Stimulated activated CD4-positive, alpha-beta T cell treated with anti-CD3 and anti-CD28 coated beads, TNF-alpha, amount 100 ng/mL, for 1 hour (primary cell): ENCODE data around the gene SLC35E3.

Experiments
- DNase-seq, 3 donors: peaks; one replicate each; pipeline ENCODE4 v3.0.0-alpha.2; 2020; ENCODE audit warnings: low read depth in 3 of 3, low spot score in 1 of 3

Gene SLC35E3

GRCh38 chr12:68745904-68746571 is at the start of gene SLC35E3:
TSS of gene SLC35E3 (plus strand) at chr12:68746176. CDS start at chr12:68746378, 202 bp downstream.
- peak; percentile 71 to 77 (median 74) for DNase-seq

- DNase-seq = no peak
Measured at GRCh38 chr12:68699486-68699885, 46.5 kb upstream of the SLC35E3 start.

- DNase-seq = no peak
Measured at GRCh38 chr12:68727776-68728175, 18.2 kb upstream of the SLC35E3 start.

- DNase-seq = no peak
Measured at GRCh38 chr12:68733661-68734071, 12.3 kb upstream of the SLC35E3 start.

GRCh38 chr12:68739891-68740290 is 6.1 kb upstream of the SLC35E3 start:
- DNase-seq = no peak

- DNase-seq = no peak
Measured at GRCh38 chr12:68743356-68743755, 2.6 kb upstream of the SLC35E3 start.

- no peak for DNase-seq
Measured at GRCh38 chr12:68745376-68745903, 536 bp upstream of the SLC35E3 start.

- peak in 1 of 3 donors; percentile 10 for DNase-seq
Measured at GRCh38 chr12:68746572-68747180, 700 bp downstream of the SLC35E3 start.

- DNase-seq = no peak
Measured at GRCh38 chr12:68749443-68749842, 3.5 kb downstream of the SLC35E3 start.

GRCh38 chr12:68749861-68750260 is 3.9 kb downstream of the SLC35E3 start:
- DNase-seq = no peak

GRCh38 chr12:68750506-68750905 is 4.5 kb downstream of the SLC35E3 start:
- no peak for DNase-seq

- DNase-seq = no peak
Measured at GRCh38 chr12:68755536-68756243, 9.7 kb downstream of the SLC35E3 start.

- no peak for DNase-seq
Measured at GRCh38 chr12:68759852-68760251, 13.9 kb downstream of the SLC35E3 start.

GRCh38 chr12:68760806-68761441 is 14.9 kb downstream of the SLC35E3 start:
- DNase-seq = no peak

- no peak for DNase-seq
Measured at GRCh38 chr12:68761442-68761812, 15.5 kb downstream of the SLC35E3 start.

- DNase-seq = no peak
Measured at GRCh38 chr12:68761901-68762630, 16.1 kb downstream of the SLC35E3 start.

- DNase-seq = no peak
Measured at GRCh38 chr12:68762691-68763090, 16.7 kb downstream of the SLC35E3 start.

GRCh38 chr12:68765696-68766095 is 19.7 kb downstream of the SLC35E3 start:
- DNase-seq = no peak

- DNase-seq = no peak
Measured at GRCh38 chr12:68766646-68767045, 20.7 kb downstream of the SLC35E3 start.

GRCh38 chr12:68767191-68767590 is 21.2 kb downstream of the SLC35E3 start:
- no peak for DNase-seq

GRCh38 chr12:68768431-68768939 is 22.5 kb downstream of the SLC35E3 start:
- DNase-seq = no peak
